ENCODE measurements around the gene SSU72.
"Not testable (repeated sequence)": the region's sequence is repeated elsewhere in the genome, so short reads cannot be mapped to it uniquely, and the experiment has no call there.

Gene SSU72

GRCh38 chr1:1558591-1558990 is 16.1 kb downstream of the SSU72 start:
- no peak for DNase-seq (ENCODE audit: low read depth)
- no peak overlapping the region for H3K4me3 ChIP-seq (ENCODE audit: low read depth, low read length)
- TF ChIP-seq POLR2A (IDR thresholded peaks at IDR 0.05; ENCODE audit: extremely low read depth, insufficient read length), result no peak
- TF ChIP-seq CTCF (IDR thresholded peaks at IDR 0.05; ENCODE audit: low read depth, low read length), result no peak
- TF ChIP-seq MYC (IDR thresholded peaks at IDR 0.05; ENCODE audit: low read depth, low read length), result no peak
- TF ChIP-seq MAX (IDR thresholded peaks at IDR 0.05; ENCODE audit: low read depth, low read length), result no peak

- H3K4me3 ChIP-seq (ENCODE audit: low read depth, low read length); DNase-seq (ENCODE audit: low read depth): not testable (repeated sequence)
Observed at GRCh38 chr1:1557688-1558087, 17.0 kb downstream of the SSU72 start.

GRCh38 chr1:1556961-1557360 is 17.7 kb downstream of the SSU72 start:
- H3K4me3 ChIP-seq (ENCODE audit: low read depth, low read length); DNase-seq (ENCODE audit: low read depth): not testable (repeated sequence)

GRCh38 chr1:1556505-1556904 is 18.2 kb downstream of the SSU72 start:
- TF ChIP-seq CTCF (IDR thresholded peaks at IDR 0.05; ENCODE audit: low read depth, low read length) (no peak), MAX (IDR thresholded peaks at IDR 0.05; ENCODE audit: low read depth, low read length) (no peak), MYC (IDR thresholded peaks at IDR 0.05; ENCODE audit: low read depth, low read length) (no peak), POLR2A (IDR thresholded peaks at IDR 0.05; ENCODE audit: extremely low read depth, insufficient read length) (no peak)
- no peak overlapping the region for H3K4me3 ChIP-seq (ENCODE audit: low read depth, low read length)
- DNase-seq (ENCODE audit: low read depth), result no peak

- no peak for DNase-seq (ENCODE audit: low read depth)
- TF ChIP-seq MAX (IDR thresholded peaks at IDR 0.05; ENCODE audit: low read depth, low read length) (no peak), POLR2A (IDR thresholded peaks at IDR 0.05; ENCODE audit: extremely low read depth, insufficient read length) (no peak), MYC (IDR thresholded peaks at IDR 0.05; ENCODE audit: low read depth, low read length) (no peak), CTCF (IDR thresholded peaks at IDR 0.05; ENCODE audit: low read depth, low read length) (no peak)
- no peak overlapping the region for H3K4me3 ChIP-seq (ENCODE audit: low read depth, low read length)
Observed at GRCh38 chr1:1554926-1555915, 19.4 kb downstream of the SSU72 start.

- H3K4me3 ChIP-seq (ENCODE audit: low read depth, low read length), result no peak overlapping the region
- no peak for DNase-seq (ENCODE audit: low read depth)
- TF ChIP-seq MYC (IDR thresholded peaks at IDR 0.05; ENCODE audit: low read depth, low read length) (no peak), MAX (IDR thresholded peaks at IDR 0.05; ENCODE audit: low read depth, low read length) (no peak)
Observed at GRCh38 chr1:1554550-1554925, 20.1 kb downstream of the SSU72 start.

- no peak for DNase-seq (ENCODE audit: low read depth)
- H3K4me3 ChIP-seq (ENCODE audit: low read depth, low read length), result no peak overlapping the region
- TF ChIP-seq POLR2A (IDR thresholded peaks at IDR 0.05; ENCODE audit: extremely low read depth, insufficient read length), result no peak
- no peak for TF ChIP-seq CTCF (IDR thresholded peaks at IDR 0.05; ENCODE audit: low read depth, low read length)
- TF ChIP-seq MAX (IDR thresholded peaks at IDR 0.05; ENCODE audit: low read depth, low read length), result no peak
- no peak for TF ChIP-seq MYC (IDR thresholded peaks at IDR 0.05; ENCODE audit: low read depth, low read length)
Observed at GRCh38 chr1:1553821-1554494, 20.7 kb downstream of the SSU72 start.

Data from NB4 (cell line).